HCT116 (cell line): ENCODE measurements around the gene TMEM191C. TPM values are rescaled to one million over a fixed set of nuclear protein-coding genes. Genes with fewer than 3 reads are reported as not detected.
"Not testable (repeated sequence)": the region's sequence is repeated elsewhere in the genome, so short reads cannot be mapped to it uniquely, and the experiment has no call there.

ENCODE experiments used
- ATAC-seq: fragments of 200-7000 bp; cut with Tn5 transposase; 2 replicates; pipeline ENCODE4 v1.9.1; 2020; ENCODE audit warnings: mild to moderate bottlenecking, moderate library complexity
- BruUV-seq: library from RNA; stranded (reverse); fragments of 400-500 nt; replicated peaks from 2 replicates; lab custom pipeline; 2021; lab: Mats Ljungman, UMichigan
- CTCF ChIA-PET: fragments of 300-600 bp; sonication (Branson Sonifier 250); formaldehyde crosslinking; loops from one replicate; lab custom pipeline; 2021; ENCODE audit warnings: antibody characterized with exemption; lab: Charles Lee
- POLR2A ChIA-PET: fragments of 300-600, 350-600 bp; sonication (Branson Sonifier 250); formaldehyde crosslinking; loops from one replicate; lab custom pipeline; 2021; ENCODE audit warnings: antibody characterized with exemption; lab: Charles Lee
- RAD21 ChIA-PET, 2 experiments: fragments of 300-600 bp; sonication (Branson Sonifier 250); formaldehyde crosslinking; loops; one replicate each; lab custom pipeline; 2023; ENCODE audit warnings: low total read pairs in 2 of 2; ENCODE audit not compliant: uncharacterized antibody in 2 of 2, unreplicated experiment in 2 of 2, low non-redundant PET in 1 of 2; lab: Charles Lee
- DNase-seq: peaks from one replicate; pipeline ENCODE4 v3.0.0-alpha.2; 2010; ENCODE audit warnings: low read depth, low spot score
- H2AFZ ChIP-seq: fragments of 200-600 bp; shearing (Covaris generic), sonication (generic); 2 replicates; pipeline ENCODE4 v1.6.1; 2017; ENCODE audit warnings: low read depth, mixed run types, mixed read lengths, antibody characterized with exemption, low read length; ENCODE audit not compliant: poor library complexity, severe bottlenecking
- H3K27ac ChIP-seq: 2 replicates; pipeline ENCODE4 v1.5.1; 2012; ENCODE audit warnings: low read depth, low read length
- H3K27me3 ChIP-seq: fragments of 200-600 bp; sonication (generic); 2 replicates; pipeline ENCODE4 v1.6.1; 2016; ENCODE audit warnings: mixed run types, low read length, mixed read lengths; ENCODE audit not compliant: insufficient read depth
- H3K36me3 ChIP-seq, 2 experiments: fragments of 200-500 bp in 1 of 2; fragments of 200-600 bp in 1 of 2; sonication (Bioruptor generic) in 1 of 2; sonication (generic) in 1 of 2; 2 replicates each; pipeline versions ENCODE4 v1.5.1 to v1.6.1; 2014 to 2016; ENCODE audit warnings: low read length in 2 of 2, inconsistent platforms in 1 of 2, mixed read lengths in 1 of 2, mixed run types in 1 of 2; ENCODE audit not compliant: insufficient read depth in 2 of 2, control insufficient read depth in 1 of 2
- H3K4me1 ChIP-seq, 2 experiments: fragments of 200-600 bp in 1 of 2; sonication (generic) in 1 of 2; 2 replicates each; pipeline versions ENCODE4 v1.5.1 to v1.6.1; 2012 to 2017; ENCODE audit warnings: low read length in 2 of 2, inconsistent platforms in 1 of 2, mild to moderate bottlenecking in 1 of 2, mixed read lengths in 1 of 2, mixed run types in 1 of 2, moderate library complexity in 1 of 2; ENCODE audit not compliant: insufficient read depth in 2 of 2, control insufficient read depth in 1 of 2
- H3K4me2 ChIP-seq: fragments of 200-600 bp; sonication (generic); 2 replicates; pipeline ENCODE4 v1.6.1; 2017; ENCODE audit warnings: mixed run types, low read length, mixed read lengths
- H3K4me3 ChIP-seq, 2 experiments: fragments of 200-600 bp in 1 of 2; sonication (generic) in 1 of 2; replicated peaks in 1 of 2; 2 replicates each; pipeline ENCODE4 v1.5.1; 2011 to 2016; ENCODE audit warnings: low read length in 2 of 2, control low read depth in 1 of 2, low read depth in 1 of 2, mild to moderate bottlenecking in 1 of 2, mixed read lengths in 1 of 2, mixed run types in 1 of 2
- H3K79me2 ChIP-seq: fragments of 200-600 bp; sonication (generic); 2 replicates; pipeline ENCODE4 v1.6.1; 2017; ENCODE audit warnings: mild to moderate bottlenecking, mixed run types, low read length, moderate library complexity, mixed read lengths; ENCODE audit not compliant: insufficient read depth
- H3K9ac ChIP-seq: fragments of 200-600 bp; sonication (generic); 2 replicates; pipeline ENCODE4 v1.6.1; 2016; ENCODE audit warnings: low read length, mixed read lengths
- H3K9me2 ChIP-seq: fragments of 200-600 bp; sonication (generic), shearing (Covaris generic); 2 replicates; pipeline ENCODE4 v1.6.1; 2017; ENCODE audit warnings: mixed run types, mild to moderate bottlenecking, moderate library complexity; ENCODE audit not compliant: insufficient read depth
- H3K9me3 ChIP-seq, 2 experiments: fragments of 200-500 bp in 1 of 2; fragments of 200-600 bp in 1 of 2; sonication (Bioruptor generic) in 1 of 2; sonication (generic) in 1 of 2; 2 replicates each; pipeline ENCODE4 v1.6.1; 2014 to 2017; ENCODE audit warnings: low read length in 2 of 2, mixed read lengths in 2 of 2, inconsistent platforms in 1 of 2, low read depth in 1 of 2, mild to moderate bottlenecking in 1 of 2, mixed run types in 1 of 2, moderate library complexity in 1 of 2; ENCODE audit not compliant: control insufficient read depth in 1 of 2, insufficient read depth in 1 of 2
- H4K20me1 ChIP-seq: fragments of 200-600 bp; sonication (generic), shearing (Covaris generic); 2 replicates; pipeline ENCODE4 v1.6.1; 2017; ENCODE audit warnings: mixed run types, mild to moderate bottlenecking, moderate library complexity; ENCODE audit not compliant: insufficient read depth
- intact Hi-C: fragments of 100-400 bp; cut with micrococcal nuclease; formaldehyde crosslinking; loops from 2 replicates; pipeline ENCODE4 v1.10.0; 2022
- total RNA-seq: library from RNA; stranded (reverse); gene quantifications from one replicate; pipeline ENCODE4 v1.2.1, GENCODE V29; 2021; ENCODE audit not compliant: unreplicated experiment

Gene TMEM191C
- total RNA-seq, 1 experiment from 2014 or later = 3.1 TPM

- H4K20me1 ChIP-seq, H3K4me2 ChIP-seq, H3K4me1 ChIP-seq, DNase-seq, RAD21 ChIA-PET, H3K4me3 ChIP-seq, H2AFZ ChIP-seq, H3K9me2 ChIP-seq, intact Hi-C loops, CTCF ChIA-PET, POLR2A ChIA-PET, H3K27ac ChIP-seq, H3K79me2 ChIP-seq, H3K36me3 ChIP-seq, H3K9ac ChIP-seq, BruUV-seq, H3K27me3 ChIP-seq, H3K9me3 ChIP-seq: not testable (repeated sequence)
- ATAC-seq = peak; percentile 23
These were observed 2.2 kb downstream of the TMEM191C start for GRCh38 chr22:21469097-21469994.

- H3K4me3 ChIP-seq, ATAC-seq, H3K79me2 ChIP-seq, BruUV-seq, H3K36me3 ChIP-seq, CTCF ChIA-PET, H3K9me3 ChIP-seq, DNase-seq, H3K27me3 ChIP-seq, H3K9ac ChIP-seq, H3K27ac ChIP-seq, H3K4me2 ChIP-seq, intact Hi-C loops, POLR2A ChIA-PET, H2AFZ ChIP-seq, H4K20me1 ChIP-seq, RAD21 ChIA-PET, H3K4me1 ChIP-seq, H3K9me2 ChIP-seq: not testable (repeated sequence)
These were observed 5.8 kb downstream of the TMEM191C start for GRCh38 chr22:21472984-21473383.

GRCh38 chr22:21473664-21474063 is 6.5 kb downstream of the TMEM191C start:
- POLR2A ChIA-PET, intact Hi-C loops: not testable (repeated sequence)
- ATAC-seq = peak; percentile 54

GRCh38 chr22:21484039-21484438 is 16.9 kb downstream of the TMEM191C start:
- H3K9ac ChIP-seq, intact Hi-C loops, RAD21 ChIA-PET, H3K27me3 ChIP-seq, H3K79me2 ChIP-seq, H4K20me1 ChIP-seq, BruUV-seq, POLR2A ChIA-PET, ATAC-seq, H3K4me2 ChIP-seq, H3K9me3 ChIP-seq, H2AFZ ChIP-seq, H3K4me1 ChIP-seq, H3K9me2 ChIP-seq, H3K36me3 ChIP-seq, H3K4me3 ChIP-seq, H3K27ac ChIP-seq, CTCF ChIA-PET, DNase-seq: not testable (repeated sequence)

More at GRCh38 chr22:21473664-21474063, 6.5 kb downstream of the TMEM191C start:
- H3K27me3 ChIP-seq, H2AFZ ChIP-seq, H3K9me2 ChIP-seq, H4K20me1 ChIP-seq, BruUV-seq, CTCF ChIA-PET, H3K4me2 ChIP-seq, H3K4me1 ChIP-seq, H3K79me2 ChIP-seq, RAD21 ChIA-PET, DNase-seq, H3K9ac ChIP-seq, H3K4me3 ChIP-seq, H3K27ac ChIP-seq, H3K36me3 ChIP-seq, H3K9me3 ChIP-seq: not testable (repeated sequence)
